NB4 (cell line): Measurements from ENCODE around the gene RAE1.

Experiments
- DNase-seq: peaks from one replicate; pipeline ENCODE4 v3.0.0; 2010; ENCODE audit warnings: low read depth
- H3K4me3 ChIP-seq: one replicate; pipeline ENCODE4 v1.5.1; 2011; ENCODE audit warnings: mild to moderate bottlenecking, low read depth, low read length, moderate library complexity
- CTCF ChIP-seq: IDR thresholded peaks from one replicate; pipeline ENCODE4 v1.5.1; 2012; ENCODE audit warnings: low read depth, low read length
- MAX ChIP-seq: IDR thresholded peaks from 2 replicates; pipeline ENCODE4 v1.6.1; 2011; ENCODE audit warnings: low read depth, low read length
- MYC ChIP-seq: IDR thresholded peaks from 2 replicates; pipeline ENCODE4 v1.6.1; 2011; ENCODE audit warnings: low read depth, low read length
- POLR2A ChIP-seq: IDR thresholded peaks from 2 replicates; pipeline ENCODE4 v1.6.1; 2011; ENCODE audit warnings: mild to moderate bottlenecking; ENCODE audit not compliant: insufficient read length; ENCODE audit errors: extremely low read depth

The RAE1 gene

GRCh38 chr20:57420571-57421252, 69.7 kb downstream of the RAE1 start:
- H3K4me3 ChIP-seq = no peak overlapping the region
- TF ChIP-seq CTCF (no peak), MYC (no peak), POLR2A (no peak), MAX (no peak)
- no peak for DNase-seq

GRCh38 chr20:57421253-57422220, 70.5 kb downstream of the RAE1 start:
- H3K4me3 ChIP-seq = no peak overlapping the region
- TF ChIP-seq MYC = no peak
- TF ChIP-seq CTCF = no peak
- TF ChIP-seq MAX = no peak
- TF ChIP-seq POLR2A = no peak
- DNase-seq = no peak

GRCh38 chr20:57422254-57422653, 71.2 kb downstream of the RAE1 start:
- TF ChIP-seq MAX (no peak), CTCF (no peak), MYC (no peak), POLR2A (no peak)
- H3K4me3 ChIP-seq = no peak overlapping the region
- no peak for DNase-seq

GRCh38 chr20:57425150-57426013, 74.3 kb downstream of the RAE1 start:
- DNase-seq = peak; percentile 98
- no peak overlapping the region for H3K4me3 ChIP-seq
- TF ChIP-seq MAX (peak; percentile 86), POLR2A (no peak), CTCF (no peak), MYC (peak; percentile 85)

GRCh38 chr20:57426271-57426689, 75.2 kb downstream of the RAE1 start:
- no peak for DNase-seq
- TF ChIP-seq CTCF (no peak), MYC (no peak), MAX (no peak), POLR2A (no peak)
- H3K4me3 ChIP-seq = no peak overlapping the region
